ENCODE results near the gene PRUNE2.

- TF ChIP-seq, protein P1, sequence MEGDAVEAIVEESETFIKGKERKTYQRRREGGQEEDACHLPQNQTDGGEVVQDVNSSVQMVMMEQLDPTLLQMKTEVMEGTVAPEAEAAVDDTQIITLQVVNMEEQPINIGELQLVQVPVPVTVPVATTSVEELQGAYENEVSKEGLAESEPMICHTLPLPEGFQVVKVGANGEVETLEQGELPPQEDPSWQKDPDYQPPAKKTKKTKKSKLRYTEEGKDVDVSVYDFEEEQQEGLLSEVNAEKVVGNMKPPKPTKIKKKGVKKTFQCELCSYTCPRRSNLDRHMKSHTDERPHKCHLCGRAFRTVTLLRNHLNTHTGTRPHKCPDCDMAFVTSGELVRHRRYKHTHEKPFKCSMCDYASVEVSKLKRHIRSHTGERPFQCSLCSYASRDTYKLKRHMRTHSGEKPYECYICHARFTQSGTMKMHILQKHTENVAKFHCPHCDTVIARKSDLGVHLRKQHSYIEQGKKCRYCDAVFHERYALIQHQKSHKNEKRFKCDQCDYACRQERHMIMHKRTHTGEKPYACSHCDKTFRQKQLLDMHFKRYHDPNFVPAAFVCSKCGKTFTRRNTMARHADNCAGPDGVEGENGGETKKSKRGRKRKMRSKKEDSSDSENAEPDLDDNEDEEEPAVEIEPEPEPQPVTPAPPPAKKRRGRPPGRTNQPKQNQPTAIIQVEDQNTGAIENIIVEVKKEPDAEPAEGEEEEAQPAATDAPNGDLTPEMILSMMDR (IDR thresholded peaks at IDR 0.05), result no peak
- TF ChIP-seq POLR2A (IDR thresholded peaks at IDR 0.05) (no peak), POLR2AphosphoS5 (IDR thresholded peaks at IDR 0.05) (no peak)
These were observed 77.5 kb downstream of the PRUNE2 start for GRCh38 chr9:76828447-76828846.

Data from transverse colon (tissue), 4 donors.